HepG2 (cell line): ENCODE measurements around the gene BTG4.

Experiments used
- AGO2 ChIP-seq: fragments of 200-400 bp; formaldehyde crosslinking; optimal IDR thresholded peaks from 2 replicates; pipeline ENCODE3; 2017; ENCODE audit warnings: mild to moderate bottlenecking, low read depth, low read length, moderate library complexity
- CBFB ChIP-seq: sonication (generic); formaldehyde crosslinking; IDR thresholded peaks from 2 replicates; pipeline ENCODE4 v1.4.0; 2020; ENCODE audit warnings: missing genetic modification reagents
- EZH2 ChIP-seq: conservative IDR thresholded peaks from 2 replicates; pipeline ENCODE4 v1.6.1; 2012; ENCODE audit warnings: mild to moderate bottlenecking, low read depth, low read length, moderate library complexity
- HIVEP1 ChIP-seq: sonication (generic); formaldehyde crosslinking; IDR thresholded peaks from 2 replicates; pipeline ENCODE4 v1.4.0; 2020; ENCODE audit warnings: mild to moderate bottlenecking, missing genetic modification reagents
- IKZF1 ChIP-seq: fragments of 450-650 bp; IDR thresholded peaks from 2 replicates; pipeline ENCODE4 v1.7.1; 2016
- PHF8 ChIP-seq: sonication (generic); formaldehyde crosslinking; IDR thresholded peaks from 2 replicates; pipeline ENCODE4 v1.5.0; 2020; ENCODE audit warnings: missing genetic modification reagents
- POLR2A ChIP-seq, 2 experiments: IDR thresholded peaks; 2 replicates each; pipeline ENCODE4 v1.6.1; 2011; ENCODE audit warnings: low read depth in 2 of 2, low read length in 2 of 2, mild to moderate bottlenecking in 1 of 2, moderate library complexity in 1 of 2; ENCODE audit not compliant: insufficient read depth in 1 of 2
- POLR2AphosphoS5 ChIP-seq: IDR thresholded peaks from 2 replicates; pipeline ENCODE4 v1.6.1; 2012; ENCODE audit warnings: low read depth, low read length
- SRSF1 ChIP-seq: fragments of 200-400 bp; formaldehyde crosslinking; optimal IDR thresholded peaks from 2 replicates; pipeline ENCODE3; 2017; ENCODE audit warnings: mild to moderate bottlenecking, low read depth, low read length, moderate library complexity
- ZBTB20 ChIP-seq: sonication (generic); formaldehyde crosslinking; IDR thresholded peaks from 2 replicates; pipeline ENCODE4 v1.8.1; 2023; ENCODE audit warnings: missing genetic modification reagents, low read depth, mild to moderate bottlenecking, borderline replicate concordance
- TF ChIP-seq, protein P1 (sequence below): sonication (generic); formaldehyde crosslinking; IDR thresholded peaks from 2 replicates; pipeline ENCODE4 v1.4.0; 2020; ENCODE audit warnings: missing genetic modification reagents
- TF ChIP-seq, protein P2 (sequence below): sonication (generic); formaldehyde crosslinking; IDR thresholded peaks from 2 replicates; pipeline ENCODE4 v1.5.0; 2020; ENCODE audit warnings: mild to moderate bottlenecking, missing genetic modification reagents, moderate library complexity
- TF ChIP-seq, protein P3 (sequence below), 2 experiments: sonication (generic) in 1 of 2; formaldehyde crosslinking in 1 of 2; IDR thresholded peaks; 2 replicates each; pipeline versions ENCODE4 v1.5.1 to v1.6.1; 2011 to 2020; ENCODE audit warnings: borderline replicate concordance in 1 of 2, low read depth in 1 of 2, low read length in 1 of 2, mild to moderate bottlenecking in 1 of 2, missing genetic modification reagents in 1 of 2, moderate library complexity in 1 of 2
- TF ChIP-seq, protein P4 (sequence below): sonication (generic); formaldehyde crosslinking; IDR thresholded peaks from 2 replicates; pipeline ENCODE4 v1.5.0; 2020; ENCODE audit warnings: missing genetic modification reagents

DNA sequence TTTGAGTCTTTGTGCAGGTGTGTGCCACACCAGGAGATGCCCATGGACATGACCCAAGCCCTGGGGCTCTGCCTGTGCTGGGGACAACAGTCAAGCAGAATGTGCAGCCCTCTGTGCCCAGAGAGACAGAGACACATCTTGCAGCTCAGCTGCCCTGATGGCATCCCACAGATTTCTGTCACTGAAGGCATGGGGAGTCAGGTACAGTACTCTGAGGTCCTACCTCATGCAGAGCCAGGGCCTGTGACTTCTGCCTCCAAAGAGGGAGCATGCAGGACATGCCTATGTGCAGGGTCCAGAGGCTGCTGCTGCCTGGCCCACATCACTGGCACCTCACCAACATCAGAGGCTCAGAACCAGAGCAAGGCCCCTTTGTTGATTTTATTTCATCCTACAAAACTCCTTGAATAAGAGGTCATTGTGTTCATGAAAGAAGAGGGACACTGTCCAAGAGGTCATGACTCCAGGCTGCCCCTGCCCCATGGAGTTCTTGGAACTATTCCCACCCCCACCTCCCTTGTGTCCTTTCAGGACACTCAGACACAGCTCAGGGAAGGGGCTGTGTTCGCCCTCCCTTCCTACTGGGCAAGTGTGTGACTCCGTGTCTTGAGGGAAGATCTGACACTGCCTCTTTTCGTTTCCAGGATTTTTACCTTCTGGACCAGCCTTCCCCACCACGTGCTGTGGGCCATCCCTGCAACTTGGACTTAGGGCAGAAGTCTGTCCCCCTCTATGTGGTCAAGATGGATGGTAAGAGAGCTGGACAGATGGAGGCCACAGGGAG is 62.3 kb downstream of the BTG4 start:
- TF ChIP-seq ZBTB20: no peak
- TF ChIP-seq POLR2AphosphoS5: no peak
- TF ChIP-seq, protein P1, sequence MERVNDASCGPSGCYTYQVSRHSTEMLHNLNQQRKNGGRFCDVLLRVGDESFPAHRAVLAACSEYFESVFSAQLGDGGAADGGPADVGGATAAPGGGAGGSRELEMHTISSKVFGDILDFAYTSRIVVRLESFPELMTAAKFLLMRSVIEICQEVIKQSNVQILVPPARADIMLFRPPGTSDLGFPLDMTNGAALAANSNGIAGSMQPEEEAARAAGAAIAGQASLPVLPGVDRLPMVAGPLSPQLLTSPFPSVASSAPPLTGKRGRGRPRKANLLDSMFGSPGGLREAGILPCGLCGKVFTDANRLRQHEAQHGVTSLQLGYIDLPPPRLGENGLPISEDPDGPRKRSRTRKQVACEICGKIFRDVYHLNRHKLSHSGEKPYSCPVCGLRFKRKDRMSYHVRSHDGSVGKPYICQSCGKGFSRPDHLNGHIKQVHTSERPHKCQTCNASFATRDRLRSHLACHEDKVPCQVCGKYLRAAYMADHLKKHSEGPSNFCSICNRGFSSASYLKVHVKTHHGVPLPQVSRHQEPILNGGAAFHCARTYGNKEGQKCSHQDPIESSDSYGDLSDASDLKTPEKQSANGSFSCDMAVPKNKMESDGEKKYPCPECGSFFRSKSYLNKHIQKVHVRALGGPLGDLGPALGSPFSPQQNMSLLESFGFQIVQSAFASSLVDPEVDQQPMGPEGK: no peak
- TF ChIP-seq POLR2A (IDR thresholded peaks at IDR 0.05; ENCODE audit: insufficient read depth in 1 of 2, low read depth in 2 of 2, low read length in 2 of 2): no peak
- no peak for TF ChIP-seq SRSF1
- no peak for TF ChIP-seq EZH2
- TF ChIP-seq, protein P2, sequence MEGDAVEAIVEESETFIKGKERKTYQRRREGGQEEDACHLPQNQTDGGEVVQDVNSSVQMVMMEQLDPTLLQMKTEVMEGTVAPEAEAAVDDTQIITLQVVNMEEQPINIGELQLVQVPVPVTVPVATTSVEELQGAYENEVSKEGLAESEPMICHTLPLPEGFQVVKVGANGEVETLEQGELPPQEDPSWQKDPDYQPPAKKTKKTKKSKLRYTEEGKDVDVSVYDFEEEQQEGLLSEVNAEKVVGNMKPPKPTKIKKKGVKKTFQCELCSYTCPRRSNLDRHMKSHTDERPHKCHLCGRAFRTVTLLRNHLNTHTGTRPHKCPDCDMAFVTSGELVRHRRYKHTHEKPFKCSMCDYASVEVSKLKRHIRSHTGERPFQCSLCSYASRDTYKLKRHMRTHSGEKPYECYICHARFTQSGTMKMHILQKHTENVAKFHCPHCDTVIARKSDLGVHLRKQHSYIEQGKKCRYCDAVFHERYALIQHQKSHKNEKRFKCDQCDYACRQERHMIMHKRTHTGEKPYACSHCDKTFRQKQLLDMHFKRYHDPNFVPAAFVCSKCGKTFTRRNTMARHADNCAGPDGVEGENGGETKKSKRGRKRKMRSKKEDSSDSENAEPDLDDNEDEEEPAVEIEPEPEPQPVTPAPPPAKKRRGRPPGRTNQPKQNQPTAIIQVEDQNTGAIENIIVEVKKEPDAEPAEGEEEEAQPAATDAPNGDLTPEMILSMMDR (CRISPR knock-in tag): no peak
- TF ChIP-seq, protein P3, sequence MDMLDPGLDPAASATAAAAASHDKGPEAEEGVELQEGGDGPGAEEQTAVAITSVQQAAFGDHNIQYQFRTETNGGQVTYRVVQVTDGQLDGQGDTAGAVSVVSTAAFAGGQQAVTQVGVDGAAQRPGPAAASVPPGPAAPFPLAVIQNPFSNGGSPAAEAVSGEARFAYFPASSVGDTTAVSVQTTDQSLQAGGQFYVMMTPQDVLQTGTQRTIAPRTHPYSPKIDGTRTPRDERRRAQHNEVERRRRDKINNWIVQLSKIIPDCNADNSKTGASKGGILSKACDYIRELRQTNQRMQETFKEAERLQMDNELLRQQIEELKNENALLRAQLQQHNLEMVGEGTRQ (IDR thresholded peaks at IDR 0.05; ENCODE audit: low read depth, low read length): no peak
- TF ChIP-seq, protein P3 (CRISPR knock-in tag; IDR thresholded peaks at IDR 0.05; ENCODE audit: borderline replicate concordance): no peak
- TF ChIP-seq, protein P4, sequence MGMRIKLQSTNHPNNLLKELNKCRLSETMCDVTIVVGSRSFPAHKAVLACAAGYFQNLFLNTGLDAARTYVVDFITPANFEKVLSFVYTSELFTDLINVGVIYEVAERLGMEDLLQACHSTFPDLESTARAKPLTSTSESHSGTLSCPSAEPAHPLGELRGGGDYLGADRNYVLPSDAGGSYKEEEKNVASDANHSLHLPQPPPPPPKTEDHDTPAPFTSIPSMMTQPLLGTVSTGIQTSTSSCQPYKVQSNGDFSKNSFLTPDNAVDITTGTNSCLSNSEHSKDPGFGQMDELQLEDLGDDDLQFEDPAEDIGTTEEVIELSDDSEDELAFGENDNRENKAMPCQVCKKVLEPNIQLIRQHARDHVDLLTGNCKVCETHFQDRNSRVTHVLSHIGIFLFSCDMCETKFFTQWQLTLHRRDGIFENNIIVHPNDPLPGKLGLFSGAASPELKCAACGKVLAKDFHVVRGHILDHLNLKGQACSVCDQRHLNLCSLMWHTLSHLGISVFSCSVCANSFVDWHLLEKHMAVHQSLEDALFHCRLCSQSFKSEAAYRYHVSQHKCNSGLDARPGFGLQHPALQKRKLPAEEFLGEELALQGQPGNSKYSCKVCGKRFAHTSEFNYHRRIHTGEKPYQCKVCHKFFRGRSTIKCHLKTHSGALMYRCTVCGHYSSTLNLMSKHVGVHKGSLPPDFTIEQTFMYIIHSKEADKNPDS (CRISPR knock-in tag): no peak
- no peak for TF ChIP-seq AGO2
- TF ChIP-seq IKZF1: no peak
- no peak for TF ChIP-seq PHF8 (CRISPR knock-in tag)
- TF ChIP-seq CBFB (CRISPR knock-in tag): no peak
- no peak for TF ChIP-seq HIVEP1 (CRISPR knock-in tag)
